Liver (tissue), 3 donors: ENCODE data around the gene MICALL1.

Experiments used
- GABPA ChIP-seq, 2 donors: IDR thresholded peaks in 1 of 2; conservative IDR thresholded peaks in 1 of 2; 2 replicates each; pipeline ENCODE4 v1.6.1; 2016; ENCODE audit warnings: antibody characterized with exemption in 2 of 2, mild to moderate bottlenecking in 1 of 2, moderate library complexity in 1 of 2
- RAD21 ChIP-seq, 2 donors: IDR thresholded peaks; 2 replicates each; pipeline ENCODE4 v1.6.1; 2016; ENCODE audit warnings: antibody characterized with exemption in 2 of 2, mild to moderate bottlenecking in 2 of 2
- REST ChIP-seq: IDR thresholded peaks from 2 replicates; pipeline ENCODE4 v1.6.1; 2016; ENCODE audit warnings: antibody characterized with exemption, mild to moderate bottlenecking
- TAF1 ChIP-seq: conservative IDR thresholded peaks from 2 replicates; pipeline ENCODE4 v1.6.1; 2016; ENCODE audit warnings: antibody characterized with exemption, mild to moderate bottlenecking
- TF ChIP-seq, protein P1 (sequence below): fragments of 150-350 bp; IDR thresholded peaks from 2 replicates; pipeline ENCODE4 v1.5.1; 2017; ENCODE audit warnings: improper control_type of control experiment, low read depth, low read length; ENCODE audit not compliant: missing input control
- donor health status: healthy.
- donor health status: healthy.

DNA sequence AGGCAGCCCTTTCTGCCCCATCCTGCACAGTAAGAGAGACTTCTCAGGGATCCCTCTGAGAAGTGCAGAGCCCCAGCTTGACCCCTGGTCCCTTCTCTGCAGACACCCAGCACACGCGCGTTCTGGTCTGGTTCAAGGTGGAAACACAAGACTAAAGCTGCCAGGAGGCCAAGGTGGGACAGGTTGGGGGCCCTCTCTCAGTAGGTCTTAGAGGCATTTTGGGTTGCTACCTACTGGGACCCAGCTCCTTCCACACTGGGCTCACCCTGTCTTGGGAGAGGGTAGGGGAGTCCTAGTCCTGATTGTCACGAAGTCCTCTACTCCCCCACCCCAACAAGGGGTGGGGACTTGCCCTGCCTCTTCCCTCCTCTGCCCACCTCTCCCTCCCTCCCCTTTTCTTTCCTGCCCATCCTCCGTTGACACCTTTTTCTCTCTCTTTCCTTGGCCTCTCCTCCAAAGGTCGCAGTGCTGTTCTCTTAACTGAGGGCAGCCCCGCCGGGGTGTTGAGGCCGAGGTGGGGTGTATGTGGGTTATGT lies 79.0 kb downstream of the MICALL1 start:
- TF ChIP-seq, protein P1, sequence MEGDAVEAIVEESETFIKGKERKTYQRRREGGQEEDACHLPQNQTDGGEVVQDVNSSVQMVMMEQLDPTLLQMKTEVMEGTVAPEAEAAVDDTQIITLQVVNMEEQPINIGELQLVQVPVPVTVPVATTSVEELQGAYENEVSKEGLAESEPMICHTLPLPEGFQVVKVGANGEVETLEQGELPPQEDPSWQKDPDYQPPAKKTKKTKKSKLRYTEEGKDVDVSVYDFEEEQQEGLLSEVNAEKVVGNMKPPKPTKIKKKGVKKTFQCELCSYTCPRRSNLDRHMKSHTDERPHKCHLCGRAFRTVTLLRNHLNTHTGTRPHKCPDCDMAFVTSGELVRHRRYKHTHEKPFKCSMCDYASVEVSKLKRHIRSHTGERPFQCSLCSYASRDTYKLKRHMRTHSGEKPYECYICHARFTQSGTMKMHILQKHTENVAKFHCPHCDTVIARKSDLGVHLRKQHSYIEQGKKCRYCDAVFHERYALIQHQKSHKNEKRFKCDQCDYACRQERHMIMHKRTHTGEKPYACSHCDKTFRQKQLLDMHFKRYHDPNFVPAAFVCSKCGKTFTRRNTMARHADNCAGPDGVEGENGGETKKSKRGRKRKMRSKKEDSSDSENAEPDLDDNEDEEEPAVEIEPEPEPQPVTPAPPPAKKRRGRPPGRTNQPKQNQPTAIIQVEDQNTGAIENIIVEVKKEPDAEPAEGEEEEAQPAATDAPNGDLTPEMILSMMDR: no peak
- TF ChIP-seq GABPA (IDR thresholded peaks at IDR 0.05 in 1 of 2, conservative IDR thresholded peaks at IDR 0.05 in 1 of 2): no peak
- TF ChIP-seq RAD21 (IDR thresholded peaks at IDR 0.05): no peak
- no peak for TF ChIP-seq REST
- TF ChIP-seq TAF1: no peak
